Fibroblast of gingiva (primary cell): ENCODE results near the gene TEX2.

ENCODE experiments used
- DNase-seq: peaks from one replicate; pipeline ENCODE4 v3.0.0-alpha.2; 2011; ENCODE audit warnings: low read depth

TEX2 gene

DNA sequence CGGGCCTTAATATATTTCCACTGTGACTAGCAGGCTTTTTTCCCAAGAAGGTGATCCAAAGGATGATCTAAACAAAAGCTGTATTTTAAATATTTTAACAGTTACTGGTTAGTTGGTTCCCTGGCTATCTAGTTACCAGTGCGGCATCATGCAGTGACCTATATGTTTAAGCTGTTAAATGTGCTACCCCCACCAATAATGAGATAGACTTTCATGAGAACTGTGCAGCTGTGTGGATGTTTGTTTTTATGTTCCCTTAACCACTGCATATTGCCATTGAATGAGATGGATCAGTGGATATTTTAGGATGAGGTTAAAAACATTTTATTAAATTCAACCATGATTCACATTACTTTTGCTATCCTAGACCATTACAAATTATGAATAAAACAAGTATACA is 150.1 kb downstream of the TEX2 start:
- no peak for DNase-seq

DNA sequence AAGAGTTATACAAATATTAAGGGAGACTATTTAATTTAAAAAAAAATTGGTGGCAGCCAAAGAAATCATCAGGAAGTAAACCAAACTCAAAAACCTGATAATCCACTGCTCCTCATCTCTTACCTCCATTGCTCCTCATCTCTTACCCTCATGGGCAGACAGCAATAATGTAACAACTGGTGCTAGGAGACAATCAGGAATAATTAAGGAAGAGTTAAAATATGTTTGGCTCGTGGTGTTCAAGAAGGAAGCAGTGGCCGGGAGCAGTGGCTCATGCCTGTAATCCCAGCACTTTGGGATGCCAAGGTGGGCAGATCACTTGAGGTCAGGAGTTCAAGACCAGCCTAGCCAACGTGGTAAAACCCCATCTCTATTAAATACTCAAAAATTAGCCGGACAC is 151.2 kb downstream of the TEX2 start:
- DNase-seq = no peak

DNA sequence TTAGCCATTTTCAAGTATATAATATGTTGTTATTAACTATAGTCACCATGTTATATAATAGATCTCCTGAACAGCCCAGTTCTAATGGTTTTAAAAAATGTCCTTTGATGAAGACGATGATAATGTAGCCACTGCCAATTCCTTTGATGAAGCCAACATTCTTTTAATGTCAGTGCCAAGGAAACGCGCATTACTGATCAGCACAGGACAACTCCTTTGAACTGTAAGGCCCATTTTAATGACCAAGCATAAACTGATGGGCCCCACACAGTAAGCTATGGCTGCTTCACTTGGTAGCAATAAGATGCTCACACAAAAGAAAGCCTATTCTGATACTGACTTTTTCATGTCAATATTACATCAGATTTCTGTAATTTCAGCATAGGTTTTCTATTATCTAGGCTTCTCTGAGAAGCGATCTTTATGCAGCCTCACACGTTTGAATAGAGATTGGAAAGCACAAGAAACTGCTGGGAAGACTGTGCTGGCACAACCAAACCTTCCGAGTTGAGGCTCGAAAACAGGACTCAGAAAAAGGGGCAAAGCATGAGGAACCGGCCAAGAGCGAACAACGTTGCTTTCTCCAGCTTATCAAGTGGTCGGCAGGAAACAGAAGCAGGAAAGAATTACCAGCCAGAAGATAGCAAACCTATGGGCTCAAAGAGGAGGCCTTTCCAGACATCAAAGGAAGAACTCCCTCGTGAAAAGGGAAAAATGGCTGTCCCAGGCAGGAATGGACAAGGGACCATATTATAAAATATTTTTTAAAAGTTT is 152.5 kb downstream of the TEX2 start:
- DNase-seq = no peak

DNA sequence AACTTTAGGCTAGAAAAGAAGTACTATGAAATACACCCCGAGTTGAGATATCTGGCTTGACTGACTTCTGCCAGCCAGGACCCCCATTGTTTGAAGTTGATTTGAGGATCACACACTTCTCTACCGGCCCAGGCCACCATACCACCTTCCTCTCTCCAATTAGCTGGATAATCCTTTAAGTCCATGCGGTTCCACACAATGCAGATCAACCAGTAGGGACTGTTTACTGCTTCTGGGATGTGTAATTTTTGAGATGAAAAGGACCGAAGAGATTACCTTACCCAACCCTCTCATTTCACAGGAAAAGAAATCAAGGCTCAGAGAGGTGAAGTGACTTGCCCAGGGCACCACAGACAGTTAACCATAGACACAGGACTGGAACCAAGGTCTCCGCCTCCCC is 153.7 kb downstream of the TEX2 start:
- no peak for DNase-seq

DNA sequence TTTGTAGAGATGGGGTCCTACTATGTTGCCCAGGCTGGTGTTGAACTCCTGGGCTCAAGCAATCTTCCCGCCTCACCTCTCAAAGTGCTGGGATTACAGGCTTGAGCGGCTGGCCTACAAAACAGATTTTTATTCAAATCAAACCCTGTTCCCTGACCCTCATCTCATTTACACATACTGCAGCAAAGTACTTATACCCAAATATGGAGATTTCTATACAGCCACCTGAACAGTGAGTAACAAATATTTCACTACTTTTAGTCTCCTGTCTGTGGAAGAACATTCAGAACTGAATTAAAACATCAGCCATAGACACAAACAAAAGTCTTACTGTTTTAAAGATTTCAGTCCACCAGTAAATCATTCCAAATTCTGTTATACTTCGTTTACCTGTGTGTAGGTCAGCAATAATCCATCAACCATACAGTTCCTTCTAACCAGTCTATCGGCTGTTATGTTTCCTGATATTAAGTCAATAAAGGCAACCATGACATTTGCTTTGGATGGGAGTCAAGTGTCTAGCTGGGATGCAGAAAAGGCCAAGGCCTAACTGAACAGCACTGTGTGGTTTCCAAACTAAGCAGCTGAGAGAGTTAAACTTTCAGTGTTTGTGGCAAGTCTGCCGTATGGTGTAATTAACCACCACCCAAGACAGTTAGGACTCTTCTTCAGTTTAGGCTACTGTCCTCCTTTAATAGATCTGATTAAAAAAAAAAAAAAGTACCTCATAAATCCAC is 155.4 kb downstream of the TEX2 start:
- no peak for DNase-seq

- DNase-seq = no peak
These were observed 156.1 kb downstream of the TEX2 start for GRCh38 chr17:64106918-64107317.

DNA sequence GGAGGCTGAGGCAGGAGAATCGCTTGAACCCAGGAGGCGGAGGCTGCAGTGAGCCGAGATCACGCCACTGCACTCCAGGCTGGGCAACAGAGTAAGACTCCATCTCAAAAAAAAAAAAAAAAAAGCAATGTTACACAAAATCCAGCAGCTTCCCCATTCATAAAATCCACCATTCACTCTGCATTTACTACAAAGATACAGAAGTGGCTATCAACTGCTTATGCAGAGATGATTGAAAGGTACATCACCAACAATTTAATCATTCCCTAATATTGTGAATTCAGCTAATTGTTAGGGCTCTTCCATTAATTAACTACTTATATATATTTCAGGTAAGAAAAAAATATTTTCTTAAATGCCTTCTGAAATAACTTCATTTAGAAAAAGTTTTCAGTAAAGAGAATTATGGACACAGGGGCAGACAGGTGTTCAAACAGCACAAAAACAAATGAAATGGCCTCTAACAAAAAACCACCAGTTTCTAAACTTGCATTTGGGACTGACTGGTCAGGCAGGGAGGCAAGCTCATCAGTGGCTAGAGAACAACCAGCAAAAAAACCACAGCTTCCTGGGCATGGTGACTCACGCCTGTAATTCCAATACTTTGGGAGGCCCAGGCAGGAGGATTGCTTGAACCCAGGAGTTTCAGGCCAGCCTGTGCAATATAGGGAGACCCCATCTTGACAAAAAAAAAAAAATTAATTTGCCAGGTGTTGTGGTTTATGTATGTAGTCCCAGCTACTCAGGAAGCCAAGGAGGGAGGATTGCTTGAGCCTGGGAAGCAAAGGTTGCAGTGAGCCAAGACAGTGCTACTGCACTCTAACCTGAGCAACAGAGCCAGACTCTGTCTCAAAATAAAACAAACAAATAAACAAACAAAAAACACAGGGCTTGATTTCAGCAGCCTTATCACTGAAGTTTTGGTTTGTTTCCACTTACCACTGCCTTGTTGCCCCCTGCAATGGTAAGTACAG is 159.4 kb downstream of the TEX2 start:
- DNase-seq = no peak

DNA sequence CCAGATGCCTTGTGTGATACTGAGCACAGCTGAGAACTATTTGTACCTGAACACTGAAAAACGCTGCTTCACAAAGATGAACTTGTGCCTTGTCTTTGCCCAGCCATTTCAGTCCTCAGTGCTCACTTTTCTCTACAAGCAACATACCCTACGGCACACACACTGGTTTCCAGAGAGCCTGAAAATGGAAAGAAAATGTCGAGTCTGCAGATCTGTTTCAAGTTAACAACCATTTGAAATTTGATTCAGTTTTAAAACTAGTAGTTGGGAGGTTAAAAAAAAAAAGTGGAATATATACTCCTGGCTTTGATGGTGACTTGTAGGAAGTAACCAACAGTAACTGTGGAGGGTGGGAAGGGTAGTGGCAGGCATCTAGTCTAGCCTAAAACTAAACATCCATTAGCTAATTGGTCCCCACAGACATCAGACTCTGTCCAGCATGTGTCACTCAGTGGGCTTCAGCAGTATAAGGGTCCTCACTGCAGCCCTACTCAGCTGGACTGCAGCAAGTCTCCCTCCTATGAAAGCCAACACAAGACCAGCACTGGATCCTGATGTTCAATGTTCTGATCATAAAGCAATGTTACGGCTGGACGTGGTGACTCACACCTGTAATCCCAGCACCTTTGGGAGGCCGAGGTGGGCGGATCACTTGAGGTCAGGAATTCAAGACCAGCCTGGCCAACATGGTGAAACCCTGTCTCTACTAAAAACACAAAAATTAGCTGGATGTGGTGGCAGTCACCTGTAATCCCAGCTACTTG is 160.3 kb downstream of the TEX2 start:
- DNase-seq = no peak

DNA sequence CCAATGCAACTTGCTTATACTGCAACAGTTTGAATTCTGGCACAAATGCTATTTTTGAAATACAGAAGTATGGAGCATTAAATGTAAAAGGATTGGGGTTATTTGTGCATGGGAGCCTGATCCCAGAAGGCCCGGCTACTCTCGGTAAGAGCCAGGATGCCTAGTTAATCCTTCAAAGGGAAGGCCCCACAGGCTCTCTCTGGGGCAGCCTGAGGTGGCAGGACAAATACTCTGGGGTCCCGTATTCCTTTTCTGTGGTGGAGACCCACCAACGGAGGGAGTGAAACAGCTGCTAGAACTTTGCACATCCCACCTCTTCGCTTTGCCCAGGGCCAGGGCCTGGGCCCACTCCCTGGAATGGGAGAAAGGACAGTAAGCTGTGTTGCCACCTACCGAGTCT is 163.5 kb downstream of the TEX2 start:
- no peak for DNase-seq
